ENCODE measurements around the gene CYP3A5. TPM values are rescaled to one million over a fixed set of nuclear protein-coding genes. Genes with fewer than 3 reads are reported as not detected.
"Not testable (repeated sequence)": the region's sequence is repeated elsewhere in the genome, so short reads cannot be mapped to it uniquely, and the experiment has no call there.

CYP3A5 gene
- total RNA-seq, 1 donor from 2014 or later: not detected

DNA sequence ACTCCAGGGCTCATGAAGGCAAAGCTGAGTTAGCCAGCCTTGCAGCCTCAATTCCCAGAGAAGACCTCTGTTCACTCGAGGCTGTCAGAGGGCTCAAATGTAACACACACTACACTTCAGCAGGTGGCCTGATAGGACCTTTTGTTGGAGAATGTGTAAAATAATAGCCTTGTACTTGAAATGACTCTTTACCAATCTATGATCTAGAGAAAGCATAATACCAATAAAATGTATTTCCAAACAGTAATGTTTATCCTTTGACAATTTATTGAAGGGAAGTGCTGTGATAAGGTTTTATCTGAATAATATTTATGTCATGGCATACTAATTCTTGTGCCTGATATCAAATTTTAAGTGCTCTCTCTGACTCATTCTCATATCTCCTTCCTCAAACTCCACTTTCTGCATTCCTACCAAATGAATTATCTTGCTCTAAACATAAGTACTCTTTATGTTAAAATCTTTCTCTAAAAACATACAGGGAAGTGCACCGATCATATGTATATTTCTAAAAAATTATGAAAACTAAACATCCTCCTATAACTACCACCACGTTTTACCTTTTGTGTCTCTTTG is 34.3 kb upstream of the CYP3A5 start:
- no peak for DNase-seq
- TF ChIP-seq, protein P1, sequence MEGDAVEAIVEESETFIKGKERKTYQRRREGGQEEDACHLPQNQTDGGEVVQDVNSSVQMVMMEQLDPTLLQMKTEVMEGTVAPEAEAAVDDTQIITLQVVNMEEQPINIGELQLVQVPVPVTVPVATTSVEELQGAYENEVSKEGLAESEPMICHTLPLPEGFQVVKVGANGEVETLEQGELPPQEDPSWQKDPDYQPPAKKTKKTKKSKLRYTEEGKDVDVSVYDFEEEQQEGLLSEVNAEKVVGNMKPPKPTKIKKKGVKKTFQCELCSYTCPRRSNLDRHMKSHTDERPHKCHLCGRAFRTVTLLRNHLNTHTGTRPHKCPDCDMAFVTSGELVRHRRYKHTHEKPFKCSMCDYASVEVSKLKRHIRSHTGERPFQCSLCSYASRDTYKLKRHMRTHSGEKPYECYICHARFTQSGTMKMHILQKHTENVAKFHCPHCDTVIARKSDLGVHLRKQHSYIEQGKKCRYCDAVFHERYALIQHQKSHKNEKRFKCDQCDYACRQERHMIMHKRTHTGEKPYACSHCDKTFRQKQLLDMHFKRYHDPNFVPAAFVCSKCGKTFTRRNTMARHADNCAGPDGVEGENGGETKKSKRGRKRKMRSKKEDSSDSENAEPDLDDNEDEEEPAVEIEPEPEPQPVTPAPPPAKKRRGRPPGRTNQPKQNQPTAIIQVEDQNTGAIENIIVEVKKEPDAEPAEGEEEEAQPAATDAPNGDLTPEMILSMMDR (IDR thresholded peaks at IDR 0.05): no peak
- POLR2A ChIA-PET: no interaction called here
- CTCF ChIA-PET: no interaction called here
- H3K27me3 Mint-ChIP-seq: peaks cover 4% of the 10 kb centered on the region
- intact Hi-C loops (cut with micrococcal nuclease): no loop called here
- H3K4me3 Mint-ChIP-seq: no peak overlapping the region
- H3K36me3 Mint-ChIP-seq (ENCODE audit: low read depth): peaks cover 8% of the 10 kb centered on the region
- no peak overlapping the region for H3K27ac Mint-ChIP-seq
- no peak for ATAC-seq (ENCODE audit: low read depth)
- H3K9me3 Mint-ChIP-seq: no peaks in the 10 kb centered on the region
- no peaks in the 10 kb centered on the region for H3K4me1 Mint-ChIP-seq

- H3K27ac Mint-ChIP-seq: no peak overlapping the region
- no peak for ATAC-seq (ENCODE audit: low read depth)
- no peaks in the 10 kb centered on the region for H3K27me3 Mint-ChIP-seq
- no peaks in the 10 kb centered on the region for H3K4me1 Mint-ChIP-seq
- CTCF ChIA-PET: no interaction called here
- POLR2A ChIA-PET: no interaction called here
- TF ChIP-seq, protein P1 (IDR thresholded peaks at IDR 0.05): no peak
- peaks cover 2% of the 10 kb centered on the region for H3K9me3 Mint-ChIP-seq
- peaks cover 22% of the 10 kb centered on the region for H3K36me3 Mint-ChIP-seq (ENCODE audit: low read depth)
- DNase-seq: no peak
- no peak overlapping the region for H3K4me3 Mint-ChIP-seq
- intact Hi-C loops (cut with micrococcal nuclease): no loop called here
Observed at GRCh38 chr7:99709838-99710578, 30.2 kb upstream of the CYP3A5 start.

GRCh38 chr7:99709260-99709659 is 29.5 kb upstream of the CYP3A5 start:
- DNase-seq (no peak), ATAC-seq (ENCODE audit: low read depth) (no peak)
- ChIA-PET POLR2A (no interaction called here), CTCF (no interaction called here)
- TF ChIP-seq, protein P1 (IDR thresholded peaks at IDR 0.05): no peak
- no peaks in the 10 kb centered on the region for H3K4me1 Mint-ChIP-seq
- intact Hi-C loops (cut with micrococcal nuclease): no loop called here
- H3K9me3 Mint-ChIP-seq: peaks cover 2% of the 10 kb centered on the region
- H3K36me3 Mint-ChIP-seq (ENCODE audit: low read depth): peaks cover 20% of the 10 kb centered on the region
- H3K4me3 Mint-ChIP-seq: no peak overlapping the region
- H3K27ac Mint-ChIP-seq: no peak overlapping the region
- H3K27me3 Mint-ChIP-seq: no peaks in the 10 kb centered on the region

GRCh38 chr7:99707096-99707495 is 27.3 kb upstream of the CYP3A5 start:
- H3K4me1 Mint-ChIP-seq: no peaks in the 10 kb centered on the region
- peaks cover 3% of the 10 kb centered on the region for H3K27me3 Mint-ChIP-seq
- ATAC-seq (ENCODE audit: low read depth) (no peak), DNase-seq (no peak)
- peaks cover 2% of the 10 kb centered on the region for H3K9me3 Mint-ChIP-seq
- POLR2A ChIA-PET: no interaction called here
- intact Hi-C loops (cut with micrococcal nuclease): no loop called here
- H3K27ac Mint-ChIP-seq: no peak overlapping the region
- peaks cover 20% of the 10 kb centered on the region for H3K36me3 Mint-ChIP-seq (ENCODE audit: low read depth)
- no peak overlapping the region for H3K4me3 Mint-ChIP-seq
- CTCF ChIA-PET: no interaction called here
- TF ChIP-seq, protein P1 (IDR thresholded peaks at IDR 0.05): no peak

DNA sequence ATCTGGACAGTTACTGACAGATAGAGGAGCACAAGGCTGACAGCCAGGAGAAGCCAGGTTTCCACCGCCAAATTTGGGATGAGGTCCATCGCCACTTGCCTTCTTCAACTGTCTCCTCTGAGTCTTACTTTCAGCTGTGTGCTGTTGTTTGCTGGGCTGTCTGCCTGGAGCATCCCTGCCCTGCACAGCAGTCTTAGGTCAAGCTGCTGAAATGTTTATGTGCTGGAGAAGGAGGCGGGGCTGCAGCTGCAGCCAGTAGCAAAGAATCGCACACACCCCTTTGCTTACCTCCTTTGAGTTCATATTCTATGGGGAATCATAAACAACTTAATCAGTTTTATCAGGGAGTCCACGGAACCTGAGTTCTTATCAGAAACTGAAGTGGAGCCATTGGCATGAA is 20.1 kb upstream of the CYP3A5 start:
- peaks cover 3% of the 10 kb centered on the region for H3K27me3 Mint-ChIP-seq
- H3K36me3 Mint-ChIP-seq (ENCODE audit: low read depth): no peaks in the 10 kb centered on the region
- H3K27ac Mint-ChIP-seq: no peak overlapping the region
- DNase-seq (no peak), ATAC-seq (ENCODE audit: low read depth) (no peak)
- ChIA-PET CTCF (no interaction called here), POLR2A (no interaction called here)
- intact Hi-C loops (cut with micrococcal nuclease): no loop called here
- H3K9me3 Mint-ChIP-seq: no peaks in the 10 kb centered on the region
- TF ChIP-seq, protein P1 (IDR thresholded peaks at IDR 0.05): no peak
- no peaks in the 10 kb centered on the region for H3K4me1 Mint-ChIP-seq
- no peak overlapping the region for H3K4me3 Mint-ChIP-seq

DNA sequence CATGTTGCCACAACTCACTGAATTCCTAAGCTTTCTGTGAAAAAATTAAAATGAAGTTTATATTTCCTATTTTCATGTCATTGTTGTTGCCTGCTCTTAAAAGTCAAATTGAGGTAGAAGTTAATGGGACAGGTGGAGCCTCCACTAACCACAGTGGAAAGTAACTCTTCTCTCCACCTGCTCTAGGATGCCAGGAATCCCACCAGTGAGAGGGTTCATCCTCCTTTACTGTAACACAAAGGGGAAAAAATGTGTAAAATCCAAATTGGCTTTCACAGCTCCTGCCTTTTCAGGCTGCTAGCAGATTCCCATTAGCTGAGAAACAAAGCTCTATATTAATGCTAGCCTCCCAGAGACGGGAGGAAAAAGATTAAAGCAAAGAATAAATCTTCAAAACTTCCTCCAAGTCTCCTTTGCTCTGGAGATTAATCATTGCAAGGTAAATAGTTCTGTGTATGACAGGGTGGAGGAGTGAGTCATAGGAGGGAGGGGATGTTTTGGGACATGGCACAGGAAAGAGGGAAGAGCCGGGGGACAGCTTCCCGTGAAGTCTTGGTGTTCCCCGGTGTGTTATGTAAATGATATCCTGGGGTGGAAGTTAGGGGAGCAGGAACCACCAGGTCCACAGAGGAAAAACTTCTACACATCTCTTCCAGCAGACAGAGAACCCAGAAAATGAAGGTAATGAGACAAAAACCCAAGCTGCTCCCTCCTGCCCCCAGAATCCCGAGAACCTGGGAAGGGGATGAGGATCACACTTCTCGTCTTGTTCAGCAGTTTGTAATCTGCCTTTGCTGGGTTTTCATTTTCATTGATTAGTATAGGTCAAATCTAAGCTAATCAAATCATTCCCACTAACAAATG is 19.3 kb upstream of the CYP3A5 start:
- DNase-seq; H3K27ac Mint-ChIP-seq; H3K36me3 Mint-ChIP-seq (ENCODE audit: low read depth); POLR2A ChIA-PET; intact Hi-C loops (cut with micrococcal nuclease); H3K4me3 Mint-ChIP-seq; H3K27me3 Mint-ChIP-seq; H3K4me1 Mint-ChIP-seq; H3K9me3 Mint-ChIP-seq; CTCF ChIA-PET; ATAC-seq (ENCODE audit: low read depth): not testable (repeated sequence)
